Ovary (tissue), 3 donors: ENCODE results near the gene PSMC3.

Experiments
- EP300 ChIP-seq: sonication (generic); formaldehyde crosslinking; IDR thresholded peaks from one replicate; pipeline ENCODE4 v1.6.1; 2017; ENCODE audit warnings: antibody characterized with exemption
- POLR2A ChIP-seq: fragments of 450-650 bp; IDR thresholded peaks from one replicate; pipeline ENCODE4 v1.6.1; 2017; ENCODE audit warnings: antibody characterized with exemption, mild to moderate bottlenecking, moderate library complexity
- TF ChIP-seq, protein P1 (sequence below), 3 donors: fragments of 450-650 bp in 2 of 3; fragments of 200-600 bp in 1 of 3; IDR thresholded peaks; one replicate each; pipeline versions ENCODE4 v1.5.1 to v1.8.0; 2016 to 2022; ENCODE audit warnings: antibody characterized with exemption in 3 of 3, mild to moderate bottlenecking in 1 of 3
- donor health status: DM: no; HTN: no; CAD: no.

DNA sequence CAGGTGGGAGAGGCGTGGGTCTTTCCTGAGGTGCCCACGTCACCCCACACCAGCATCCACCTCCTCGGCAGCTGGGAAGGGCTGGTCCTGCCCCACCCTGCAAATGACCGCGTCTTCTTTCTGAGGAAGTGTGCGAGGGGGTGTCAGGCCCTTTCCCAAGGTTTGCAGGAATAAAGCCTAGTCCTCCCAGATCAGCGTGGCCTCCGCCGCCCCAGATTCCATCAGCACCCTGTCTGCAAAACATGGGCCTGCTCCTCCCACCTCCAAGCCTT is 32.3 kb downstream of the PSMC3 start:
- TF ChIP-seq, protein P1, sequence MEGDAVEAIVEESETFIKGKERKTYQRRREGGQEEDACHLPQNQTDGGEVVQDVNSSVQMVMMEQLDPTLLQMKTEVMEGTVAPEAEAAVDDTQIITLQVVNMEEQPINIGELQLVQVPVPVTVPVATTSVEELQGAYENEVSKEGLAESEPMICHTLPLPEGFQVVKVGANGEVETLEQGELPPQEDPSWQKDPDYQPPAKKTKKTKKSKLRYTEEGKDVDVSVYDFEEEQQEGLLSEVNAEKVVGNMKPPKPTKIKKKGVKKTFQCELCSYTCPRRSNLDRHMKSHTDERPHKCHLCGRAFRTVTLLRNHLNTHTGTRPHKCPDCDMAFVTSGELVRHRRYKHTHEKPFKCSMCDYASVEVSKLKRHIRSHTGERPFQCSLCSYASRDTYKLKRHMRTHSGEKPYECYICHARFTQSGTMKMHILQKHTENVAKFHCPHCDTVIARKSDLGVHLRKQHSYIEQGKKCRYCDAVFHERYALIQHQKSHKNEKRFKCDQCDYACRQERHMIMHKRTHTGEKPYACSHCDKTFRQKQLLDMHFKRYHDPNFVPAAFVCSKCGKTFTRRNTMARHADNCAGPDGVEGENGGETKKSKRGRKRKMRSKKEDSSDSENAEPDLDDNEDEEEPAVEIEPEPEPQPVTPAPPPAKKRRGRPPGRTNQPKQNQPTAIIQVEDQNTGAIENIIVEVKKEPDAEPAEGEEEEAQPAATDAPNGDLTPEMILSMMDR (IDR thresholded peaks at IDR 0.05), result no peak
- TF ChIP-seq POLR2A (no peak), EP300 (no peak)
